Islet of Langerhans (tissue), 1 donor: ENCODE data around the gene PATJ.
"Not testable (repeated sequence)": the region's sequence is repeated elsewhere in the genome, so short reads cannot be mapped to it uniquely, and the experiment has no call there.

Experiments used
- FAIRE-seq: peaks from one replicate; lab custom pipeline; 2011; peaks lifted over from hg19 to GRCh38; lab: Jason Lieb, UNC

The PATJ gene

GRCh38 chr1:62177621-62178020 is 435.3 kb downstream of the PATJ start:
- FAIRE-seq = no peak

- no peak for FAIRE-seq
Measured at GRCh38 chr1:62178372-62178771, 436.1 kb downstream of the PATJ start.

- FAIRE-seq = not testable (repeated sequence)
Measured at GRCh38 chr1:62180054-62180453, 437.8 kb downstream of the PATJ start.

- no peak for FAIRE-seq
Measured at GRCh38 chr1:62180639-62181038, 438.4 kb downstream of the PATJ start.

GRCh38 chr1:62181532-62181931 is 439.3 kb downstream of the PATJ start:
- FAIRE-seq = no peak

- FAIRE-seq = not testable (repeated sequence)
Measured at GRCh38 chr1:62182157-62182556, 439.9 kb downstream of the PATJ start.

- not testable (repeated sequence) for FAIRE-seq
Measured at GRCh38 chr1:62183164-62184020, 441.1 kb downstream of the PATJ start.

- FAIRE-seq = no peak
Measured at GRCh38 chr1:62184336-62184735, 442.1 kb downstream of the PATJ start.

GRCh38 chr1:62185233-62185632 is 443.0 kb downstream of the PATJ start:
- FAIRE-seq = not testable (repeated sequence)

GRCh38 chr1:62185677-62186076 is 443.4 kb downstream of the PATJ start:
- no peak for FAIRE-seq

GRCh38 chr1:62187548-62187947 is 445.3 kb downstream of the PATJ start:
- no peak for FAIRE-seq

- FAIRE-seq = no peak
Measured at GRCh38 chr1:62188111-62188510, 445.8 kb downstream of the PATJ start.

GRCh38 chr1:62194651-62195544 is 452.6 kb downstream of the PATJ start, which contains the start of gene L1TD1:
L1TD1 (plus strand) TSS chr1:62194849; CDS start chr1:62206629, 11,780 bp downstream.
- FAIRE-seq = no peak

GRCh38 chr1:62196086-62196690 is 453.9 kb downstream of the PATJ start:
- no peak for FAIRE-seq

- FAIRE-seq = no peak
Measured at GRCh38 chr1:62198069-62198780, 455.9 kb downstream of the PATJ start.

- FAIRE-seq = no peak
Measured at GRCh38 chr1:62198781-62199125, 456.5 kb downstream of the PATJ start.

GRCh38 chr1:62207187-62207586 is 464.9 kb downstream of the PATJ start:
- no peak for FAIRE-seq

GRCh38 chr1:62208087-62208486 is 465.8 kb downstream of the PATJ start:
- no peak for FAIRE-seq

GRCh38 chr1:62208970-62209369 is 466.7 kb downstream of the PATJ start:
- no peak for FAIRE-seq

- no peak for FAIRE-seq
Measured at GRCh38 chr1:62209931-62210595, 467.8 kb downstream of the PATJ start.

GRCh38 chr1:62210960-62211359 is 468.7 kb downstream of the PATJ start:
- FAIRE-seq = no peak

GRCh38 chr1:62212411-62212810 is 470.1 kb downstream of the PATJ start:
- no peak for FAIRE-seq
